IMR-90 (cell line): ENCODE results near the gene SFT2D2.

Source experiments
- BHLHE40 ChIP-seq: fragments of 150-350 bp; IDR thresholded peaks from 2 replicates; pipeline ENCODE4 v1.6.1; 2016; ENCODE audit warnings: mild to moderate bottlenecking, low read depth, low read length
- CEBPB ChIP-seq: IDR thresholded peaks from 2 replicates; pipeline ENCODE4 v1.6.1; 2012; ENCODE audit warnings: low read depth, low read length, improper control_type of control experiment
- CTCF ChIP-seq: conservative IDR thresholded peaks from 2 replicates; pipeline ENCODE4 v1.5.1; 2012; ENCODE audit warnings: mild to moderate bottlenecking, low read depth, low read length, improper control_type of control experiment
- ELK1 ChIP-seq: fragments of 150-350 bp; IDR thresholded peaks from 2 replicates; pipeline ENCODE4 v1.6.1; 2016; ENCODE audit warnings: low read depth, mild to moderate bottlenecking, low read length, moderate library complexity, borderline replicate concordance
- MAFK ChIP-seq: IDR thresholded peaks from 2 replicates; pipeline ENCODE4 v1.6.1; 2012; ENCODE audit warnings: low read depth, low read length, improper control_type of control experiment
- MAZ ChIP-seq: IDR thresholded peaks from 2 replicates; pipeline ENCODE4 v1.6.1; 2012; ENCODE audit warnings: low read depth, mild to moderate bottlenecking, low read length, improper control_type of control experiment, moderate library complexity, borderline replicate concordance
- MXI1 ChIP-seq: IDR thresholded peaks from 2 replicates; pipeline ENCODE4 v1.6.1; 2012; ENCODE audit warnings: low read depth, mild to moderate bottlenecking, low read length, moderate library complexity, borderline replicate concordance
- NFE2L2 ChIP-seq: fragments of 150-350 bp; IDR thresholded peaks from 2 replicates; pipeline ENCODE4 v1.6.1; 2016; ENCODE audit warnings: low read depth, mild to moderate bottlenecking, low read length
- POLR2A ChIP-seq: IDR thresholded peaks from 2 replicates; pipeline ENCODE4 v1.6.1; 2012; ENCODE audit warnings: mild to moderate bottlenecking, low read depth, low read length
- RAD21 ChIP-seq: IDR thresholded peaks from 2 replicates; pipeline ENCODE4 v1.6.1; 2012; ENCODE audit warnings: low read length, improper control_type of control experiment
- RCOR1 ChIP-seq: IDR thresholded peaks from 2 replicates; pipeline ENCODE4 v1.6.1; 2012; ENCODE audit warnings: mild to moderate bottlenecking, low read length, improper control_type of control experiment; ENCODE audit not compliant: insufficient replicate concordance
- RFX5 ChIP-seq: IDR thresholded peaks from 2 replicates; pipeline ENCODE4 v1.8.0; 2012; ENCODE audit warnings: low read depth, mild to moderate bottlenecking, low read length, moderate library complexity
- SMC3 ChIP-seq: fragments of 150-350 bp; IDR thresholded peaks from 2 replicates; pipeline ENCODE4 v1.6.1; 2016; ENCODE audit warnings: low read depth, mild to moderate bottlenecking, antibody characterized with exemption, low read length, moderate library complexity
- USF2 ChIP-seq: fragments of 150-350 bp; IDR thresholded peaks from 2 replicates; pipeline ENCODE4 v1.6.1; 2017; ENCODE audit warnings: mild to moderate bottlenecking, antibody characterized with exemption, low read length, low read depth

GRCh38 chr1:168261390-168261789 lies 35.6 kb downstream of the SFT2D2 start:
- TF ChIP-seq CTCF: no peak
- TF ChIP-seq BHLHE40: no peak
- no peak for TF ChIP-seq MXI1
- no peak for TF ChIP-seq POLR2A
- TF ChIP-seq NFE2L2: no peak
- no peak for TF ChIP-seq ELK1
- no peak for TF ChIP-seq USF2
- no peak for TF ChIP-seq CEBPB
- no peak for TF ChIP-seq RAD21
- TF ChIP-seq MAFK: no peak
- TF ChIP-seq MAZ: no peak
- no peak for TF ChIP-seq RCOR1
- TF ChIP-seq SMC3: no peak
- no peak for TF ChIP-seq RFX5
